Testis (tissue), 2 donors: Measurements from ENCODE around the gene PFKL.

Experiments used
- CTCF ChIP-seq, 3 experiments: fragments of 450-650 bp in 2 of 3; fragments of 200-600 bp in 1 of 3; sonication (generic) in 1 of 3; IDR thresholded peaks; one replicate each; pipeline ENCODE4 v1.5.1; 2016 to 2019; ENCODE audit warnings: antibody characterized with exemption in 3 of 3, mild to moderate bottlenecking in 2 of 3, moderate library complexity in 1 of 3
- POLR2A ChIP-seq: fragments of 450-650 bp; IDR thresholded peaks from one replicate; pipeline ENCODE4 v1.6.1; 2017; ENCODE audit warnings: antibody characterized with exemption, mild to moderate bottlenecking, moderate library complexity

DNA sequence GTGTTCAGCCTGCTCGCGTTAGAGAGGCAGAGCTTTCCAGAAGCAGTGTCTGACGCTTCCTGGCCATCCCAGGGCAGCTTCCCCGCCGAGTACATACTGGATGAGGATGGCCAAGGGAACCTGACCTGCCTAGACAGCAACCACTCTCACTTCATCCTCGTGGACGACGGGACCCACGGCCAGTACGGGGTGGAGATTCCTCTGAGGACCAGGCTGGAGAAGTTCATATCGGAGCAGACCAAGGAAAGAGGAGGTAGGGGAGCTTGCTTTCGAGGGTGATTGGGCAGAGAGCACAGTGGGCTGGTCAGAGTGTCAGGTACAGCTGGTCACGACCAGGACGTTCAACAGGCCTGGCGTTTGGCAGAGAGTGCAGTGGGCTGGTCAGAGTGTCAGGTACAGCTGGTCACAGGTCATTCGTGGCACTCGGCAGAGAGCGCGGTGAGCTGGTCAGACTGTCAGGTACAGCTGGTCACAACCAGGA lies 75.9 kb downstream of the PFKL start:
- TF ChIP-seq CTCF (IDR thresholded peaks at IDR 0.05), result no peak
- no peak for TF ChIP-seq POLR2A
